ENCODE results near the gene CDH4.

Gene CDH4

DNA sequence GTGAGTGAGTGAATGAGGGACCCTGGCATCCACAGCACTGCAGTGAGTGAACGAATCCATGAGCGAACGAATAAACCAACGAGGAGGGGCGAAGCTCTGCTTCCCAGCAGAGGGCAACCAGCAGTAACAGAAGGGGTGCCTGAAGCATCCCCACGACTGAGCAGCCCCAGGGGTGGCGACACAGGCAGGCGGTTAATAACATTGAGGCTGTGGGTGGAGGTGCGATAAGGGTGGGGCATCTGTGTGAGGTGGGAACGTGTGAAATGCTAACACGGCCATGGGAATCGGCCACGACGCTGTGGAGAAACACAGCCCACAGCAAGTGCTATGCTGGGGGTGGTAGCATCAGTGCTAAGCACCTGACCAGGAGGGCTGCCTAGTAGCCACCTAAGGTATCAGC is 737.7 kb downstream of the CDH4 start:
- Histone ChIP-seq H3K4me1 (ENCODE audit: insufficient read depth, low read length) (no peaks in the 10 kb centered on the region), H3K27me3 (ENCODE audit: insufficient read depth, low read length, poor library complexity) (no peaks in the 10 kb centered on the region), H3K9me3 (ENCODE audit: insufficient read depth, low read length, severe bottlenecking) (peaks cover 17% of the 10 kb centered on the region), H3K9ac (ENCODE audit: low read depth, low read length) (no peak overlapping the region), H3K4me2 (ENCODE audit: insufficient read depth, low read length) (no peak overlapping the region), H3K27ac (ENCODE audit: low read length) (no peak overlapping the region), H4K20me1 (ENCODE audit: insufficient read depth, low read length) (peaks cover 19% of the 10 kb centered on the region), H3K4me3 (ENCODE audit: low read depth in 1 of 2, low read length in 2 of 2) (no peak overlapping the region), H3K79me2 (ENCODE audit: insufficient read depth, low read length) (peaks cover 27% of the 10 kb centered on the region), H3K36me3 (ENCODE audit: insufficient read depth, low read length) (peaks cover 91% of the 10 kb centered on the region), H2AFZ (ENCODE audit: low read depth, low read length) (no peak overlapping the region)
- ATAC-seq (ENCODE audit: insufficient read depth, low read depth), result no peak
- TF ChIP-seq CTCF (IDR thresholded peaks at IDR 0.05; ENCODE audit: borderline replicate concordance, extremely low read depth, low read length, poor library complexity, severe bottlenecking), result no peak
- TF ChIP-seq EZH2 (IDR thresholded peaks at IDR 0.05; ENCODE audit: borderline replicate concordance, low read depth, low read length, severe bottlenecking), result no peak
- no peak for DNase-seq
